OCI-LY3 (cell line): Measurements from ENCODE around the gene CCDC138.
"Not testable (repeated sequence)": the region's sequence is repeated elsewhere in the genome, so short reads cannot be mapped to it uniquely, and the experiment has no call there.

Source experiments
- CTCF ChIP-seq: fragments of 200-600, 300-600 bp; sonication (generic); IDR thresholded peaks from 2 replicates; pipeline ENCODE4 v1.5.1; 2014; ENCODE audit warnings: antibody characterized with exemption, low read length, low read depth
- EZH2phosphoT487 ChIP-seq: fragments of 200-600 bp; shearing (Covaris generic); IDR thresholded peaks from 2 replicates; pipeline ENCODE4 v1.6.1; 2018; ENCODE audit warnings: antibody characterized with exemption, mixed run types, low read depth

DNA sequence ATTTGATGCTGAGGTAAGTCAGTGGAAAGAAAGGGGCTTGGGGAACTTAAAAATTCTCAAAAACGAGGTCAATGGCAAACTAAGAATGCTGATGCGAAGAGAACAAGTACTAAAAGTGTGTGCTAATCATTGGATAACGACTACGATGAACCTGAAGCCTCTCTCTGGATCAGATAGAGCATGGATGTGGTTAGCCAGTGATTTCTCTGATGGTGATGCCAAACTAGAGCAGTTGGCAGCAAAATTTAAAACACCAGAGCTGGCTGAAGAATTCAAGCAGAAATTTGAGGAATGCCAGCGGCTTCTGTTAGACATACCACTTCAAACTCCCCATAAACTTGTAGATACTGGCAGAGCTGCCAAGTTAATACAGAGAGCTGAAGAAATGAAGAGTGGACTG lies 19.9 kb upstream of the CCDC138 start:
- not testable (repeated sequence) for TF ChIP-seq CTCF, EZH2phosphoT487
